Measurements from ENCODE around the gene TRIM50.
"Not testable (repeated sequence)": the region's sequence is repeated elsewhere in the genome, so short reads cannot be mapped to it uniquely, and the experiment has no call there.

The TRIM50 gene

GRCh38 chr7:73316521-73316920 is 11.4 kb downstream of the TRIM50 start:
- no peak for TF ChIP-seq Cebpa-rat (IDR thresholded peaks at IDR 0.05)
- no peaks in the 10 kb centered on the region for H4K20me1 ChIP-seq
- no peaks in the 10 kb centered on the region for H3K9me3 ChIP-seq
- H3K4me1 ChIP-seq: no peaks in the 10 kb centered on the region
- H3K9ac ChIP-seq: no peak overlapping the region
- no peak overlapping the region for H3K27ac ChIP-seq
- H3K4me2 ChIP-seq: no peak overlapping the region
- H3K36me3 ChIP-seq: no peaks in the 10 kb centered on the region
- no peak overlapping the region for H3K4me3 ChIP-seq
- no peaks in the 10 kb centered on the region for H3K27me3 ChIP-seq

- Histone ChIP-seq H4K20me1 (no peaks in the 10 kb centered on the region), H3K9ac (no peak overlapping the region), H3K4me1 (peaks cover 5% of the 10 kb centered on the region), H3K4me2 (no peak overlapping the region), H3K27me3 (no peaks in the 10 kb centered on the region), H3K4me3 (no peak overlapping the region), H3K9me3 (no peaks in the 10 kb centered on the region), H3K27ac (no peak overlapping the region), H3K36me3 (no peaks in the 10 kb centered on the region)
- no peak for TF ChIP-seq Cebpa-rat (IDR thresholded peaks at IDR 0.05)
These were observed 13.6 kb downstream of the TRIM50 start for GRCh38 chr7:73314271-73314670.

GRCh38 chr7:73313521-73313906 is 14.4 kb downstream of the TRIM50 start:
- Histone ChIP-seq H4K20me1 (no peaks in the 10 kb centered on the region), H3K4me3 (no peak overlapping the region), H3K27me3 (no peaks in the 10 kb centered on the region), H3K9me3 (no peaks in the 10 kb centered on the region), H3K4me2 (no peak overlapping the region), H3K4me1 (peaks cover 10% of the 10 kb centered on the region), H3K27ac (no peak overlapping the region), H3K9ac (no peak overlapping the region), H3K36me3 (no peaks in the 10 kb centered on the region)
- no peak for TF ChIP-seq Cebpa-rat (IDR thresholded peaks at IDR 0.05)

GRCh38 chr7:73312831-73313520 is 14.9 kb downstream of the TRIM50 start:
- H3K36me3 ChIP-seq: no peaks in the 10 kb centered on the region
- H3K9me3 ChIP-seq: no peaks in the 10 kb centered on the region
- no peak overlapping the region for H3K27ac ChIP-seq
- H3K4me2 ChIP-seq: no peak overlapping the region
- no peak overlapping the region for H3K4me3 ChIP-seq
- no peak for TF ChIP-seq Cebpa-rat (IDR thresholded peaks at IDR 0.05)
- H4K20me1 ChIP-seq: no peaks in the 10 kb centered on the region
- no peaks in the 10 kb centered on the region for H3K27me3 ChIP-seq
- no peak overlapping the region for H3K9ac ChIP-seq
- peaks cover 12% of the 10 kb centered on the region for H3K4me1 ChIP-seq

GRCh38 chr7:73311421-73311820 is 16.5 kb downstream of the TRIM50 start:
- Histone ChIP-seq H3K36me3 (peaks cover 11% of the 10 kb centered on the region), H3K4me1 (peaks cover 26% of the 10 kb centered on the region)
- not testable (repeated sequence) for H3K9me3 ChIP-seq, H3K4me3 ChIP-seq, H3K9ac ChIP-seq, H3K27me3 ChIP-seq, H4K20me1 ChIP-seq, H3K27ac ChIP-seq, H3K4me2 ChIP-seq

- 0 out of 2 replicates have a peak, but pooled peaks have one; percentile 48 for TF ChIP-seq Cebpa-rat (IDR thresholded peaks at IDR 0.05)
- Histone ChIP-seq H4K20me1 (no peaks in the 10 kb centered on the region), H3K27me3 (no peaks in the 10 kb centered on the region), H3K9me3 (no peaks in the 10 kb centered on the region), H3K4me1 (peaks cover 49% of the 10 kb centered on the region), H3K9ac (peak within 1 kb of the TSS; percentile 87), H3K4me3 (peak within 1 kb of the TSS; percentile 76), H3K27ac (peak within 1 kb of the TSS; percentile 81), H3K36me3 (peaks cover 30% of the 10 kb centered on the region), H3K4me2 (peak within 1 kb of the TSS; percentile 73)
These were observed 19.1 kb downstream of the TRIM50 start, which contains the start of gene NSUN5 for GRCh38 chr7:73308665-73309214. Gene NSUN5, minus strand, starts transcription at chr7:73308826. Its CDS starts 36 bp downstream, at chr7:73308790.

GRCh38 chr7:73308074-73308664 is 19.7 kb downstream of the TRIM50 start:
- peaks cover 36% of the 10 kb centered on the region for H3K36me3 ChIP-seq
- no peaks in the 10 kb centered on the region for H4K20me1 ChIP-seq
- H3K4me1 ChIP-seq: peaks cover 49% of the 10 kb centered on the region
- TF ChIP-seq Cebpa-rat (IDR thresholded peaks at IDR 0.05): no peak
- no peaks in the 10 kb centered on the region for H3K27me3 ChIP-seq
- peak overlapping the region; percentile 87 for H3K9ac ChIP-seq
- H3K4me3 ChIP-seq: peak overlapping the region; percentile 76
- no peaks in the 10 kb centered on the region for H3K9me3 ChIP-seq
- H3K27ac ChIP-seq: peak overlapping the region; percentile 81
- peak overlapping the region; percentile 73 for H3K4me2 ChIP-seq

GRCh38 chr7:73307436-73307835 is 20.4 kb downstream of the TRIM50 start:
- H3K36me3 ChIP-seq: peaks cover 42% of the 10 kb centered on the region
- H3K27me3 ChIP-seq: no peaks in the 10 kb centered on the region
- H3K4me3 ChIP-seq: peak overlapping the region; percentile 76
- H4K20me1 ChIP-seq: no peaks in the 10 kb centered on the region
- TF ChIP-seq Cebpa-rat (IDR thresholded peaks at IDR 0.05): no peak
- no peak overlapping the region for H3K27ac ChIP-seq
- peak overlapping the region; percentile 87 for H3K9ac ChIP-seq
- peaks cover 49% of the 10 kb centered on the region for H3K4me1 ChIP-seq
- H3K9me3 ChIP-seq: no peaks in the 10 kb centered on the region
- peak overlapping the region; percentile 73 for H3K4me2 ChIP-seq

GRCh38 chr7:73304612-73305387 is 23.1 kb downstream of the TRIM50 start:
- Histone ChIP-seq H3K27ac (peak overlapping the region; percentile 46; the same call in 1 of the 2 replicates), H3K4me2 (peak overlapping the region; percentile 51), H3K4me1 (peaks cover 58% of the 10 kb centered on the region), H3K9ac (0 out of 2 replicates have a peak overlapping the region, but pooled peaks have one; percentile 38), H3K36me3 (peaks cover 42% of the 10 kb centered on the region)
- not testable (repeated sequence) for H3K4me3 ChIP-seq, H4K20me1 ChIP-seq, H3K27me3 ChIP-seq, H3K9me3 ChIP-seq
